ENCODE measurements around the gene AHSP.

Gene AHSP

DNA sequence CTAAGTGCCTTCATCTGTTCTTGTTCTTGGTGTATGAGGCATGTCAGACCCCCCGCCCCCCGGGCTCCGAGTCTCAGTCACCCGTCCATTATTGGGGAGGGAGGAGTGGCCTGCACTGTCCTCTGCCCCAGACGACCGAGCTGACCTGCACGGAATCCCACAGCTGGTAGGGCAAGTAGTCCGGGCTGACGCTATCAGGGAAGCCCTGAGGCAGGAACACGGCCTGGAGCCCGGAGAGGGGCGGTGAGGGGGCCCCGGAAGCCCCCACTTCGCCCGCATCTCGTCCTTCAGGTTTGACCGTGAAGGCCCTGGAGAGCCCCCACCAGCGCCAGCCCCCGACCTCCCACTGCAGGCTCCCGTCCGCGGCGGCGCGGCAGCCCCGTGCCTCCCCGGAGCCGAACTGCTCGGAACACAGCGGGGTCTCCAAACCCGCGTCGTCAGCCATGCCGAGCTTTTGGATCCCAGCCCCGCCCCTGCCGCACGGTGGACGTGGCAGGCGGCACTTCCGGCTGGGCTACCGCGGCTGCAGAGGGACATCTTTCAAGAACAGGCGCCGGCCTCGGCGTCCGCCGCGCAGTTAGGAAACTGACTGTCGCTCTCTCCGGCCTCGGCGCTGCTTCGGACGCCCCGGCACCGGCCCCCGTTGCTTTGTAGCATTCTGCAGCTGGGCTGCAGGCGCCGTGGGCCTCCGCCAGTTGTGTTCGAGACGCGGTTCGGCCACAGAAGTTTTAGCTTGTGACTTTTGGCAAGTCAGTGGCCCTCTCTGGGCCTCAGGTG, 19.6 kb upstream of the AHSP start, which contains the start of gene RUSF1 (continued):
- TF ChIP-seq SALL2 (tag by site-specific recombination; IDR thresholded peaks at IDR 0.05; ENCODE audit: borderline replicate concordance): no peak
- peak; percentile 96 for TF ChIP-seq ZXDB (tag by site-specific recombination; IDR thresholded peaks at IDR 0.05)
- no peak; the same call in 1 of the 2 replicates for TF ChIP-seq ZBTB7A (tag by site-specific recombination; IDR thresholded peaks at IDR 0.05; ENCODE audit: low read depth)
- TF ChIP-seq ZNF670 (tag by site-specific recombination; IDR thresholded peaks at IDR 0.05; ENCODE audit: low read depth): no peak
- no peak for TF ChIP-seq HOXC10 (CRISPR knock-in tag; IDR thresholded peaks at IDR 0.05)
- no peak for TF ChIP-seq ZNF677 (tag by site-specific recombination; IDR thresholded peaks at IDR 0.05)
- TF ChIP-seq ZNF785 (tag by site-specific recombination; IDR thresholded peaks at IDR 0.05): no peak
- TF ChIP-seq ZNF37A (tag by site-specific recombination; IDR thresholded peaks at IDR 0.05): no peak
- no peak for TF ChIP-seq ZNF529 (tag by site-specific recombination; IDR thresholded peaks at IDR 0.05; ENCODE audit: insufficient replicate concordance)
- no peak for TF ChIP-seq ZNF133 (tag by site-specific recombination; IDR thresholded peaks at IDR 0.05)
- no peak for TF ChIP-seq HOXA7 (CRISPR knock-in tag; IDR thresholded peaks at IDR 0.05; ENCODE audit: borderline replicate concordance)
- TF ChIP-seq, protein P1, sequence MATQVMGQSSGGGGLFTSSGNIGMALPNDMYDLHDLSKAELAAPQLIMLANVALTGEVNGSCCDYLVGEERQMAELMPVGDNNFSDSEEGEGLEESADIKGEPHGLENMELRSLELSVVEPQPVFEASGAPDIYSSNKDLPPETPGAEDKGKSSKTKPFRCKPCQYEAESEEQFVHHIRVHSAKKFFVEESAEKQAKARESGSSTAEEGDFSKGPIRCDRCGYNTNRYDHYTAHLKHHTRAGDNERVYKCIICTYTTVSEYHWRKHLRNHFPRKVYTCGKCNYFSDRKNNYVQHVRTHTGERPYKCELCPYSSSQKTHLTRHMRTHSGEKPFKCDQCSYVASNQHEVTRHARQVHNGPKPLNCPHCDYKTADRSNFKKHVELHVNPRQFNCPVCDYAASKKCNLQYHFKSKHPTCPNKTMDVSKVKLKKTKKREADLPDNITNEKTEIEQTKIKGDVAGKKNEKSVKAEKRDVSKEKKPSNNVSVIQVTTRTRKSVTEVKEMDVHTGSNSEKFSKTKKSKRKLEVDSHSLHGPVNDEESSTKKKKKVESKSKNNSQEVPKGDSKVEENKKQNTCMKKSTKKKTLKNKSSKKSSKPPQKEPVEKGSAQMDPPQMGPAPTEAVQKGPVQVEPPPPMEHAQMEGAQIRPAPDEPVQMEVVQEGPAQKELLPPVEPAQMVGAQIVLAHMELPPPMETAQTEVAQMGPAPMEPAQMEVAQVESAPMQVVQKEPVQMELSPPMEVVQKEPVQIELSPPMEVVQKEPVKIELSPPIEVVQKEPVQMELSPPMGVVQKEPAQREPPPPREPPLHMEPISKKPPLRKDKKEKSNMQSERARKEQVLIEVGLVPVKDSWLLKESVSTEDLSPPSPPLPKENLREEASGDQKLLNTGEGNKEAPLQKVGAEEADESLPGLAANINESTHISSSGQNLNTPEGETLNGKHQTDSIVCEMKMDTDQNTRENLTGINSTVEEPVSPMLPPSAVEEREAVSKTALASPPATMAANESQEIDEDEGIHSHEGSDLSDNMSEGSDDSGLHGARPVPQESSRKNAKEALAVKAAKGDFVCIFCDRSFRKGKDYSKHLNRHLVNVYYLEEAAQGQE (tag by site-specific recombination; IDR thresholded peaks at IDR 0.05): no peak
- TF ChIP-seq KLF10 (tag by site-specific recombination; IDR thresholded peaks at IDR 0.05): no peak; the same call in none of the 2 replicates
- no peak for TF ChIP-seq ZNF624 (tag by site-specific recombination; IDR thresholded peaks at IDR 0.05)
- peak; percentile 83 for TF ChIP-seq KLF16 (tag by site-specific recombination; IDR thresholded peaks at IDR 0.05)
- no peak for TF ChIP-seq ZNF514 (tag by site-specific recombination; IDR thresholded peaks at IDR 0.05)
- TF ChIP-seq, protein P2, sequence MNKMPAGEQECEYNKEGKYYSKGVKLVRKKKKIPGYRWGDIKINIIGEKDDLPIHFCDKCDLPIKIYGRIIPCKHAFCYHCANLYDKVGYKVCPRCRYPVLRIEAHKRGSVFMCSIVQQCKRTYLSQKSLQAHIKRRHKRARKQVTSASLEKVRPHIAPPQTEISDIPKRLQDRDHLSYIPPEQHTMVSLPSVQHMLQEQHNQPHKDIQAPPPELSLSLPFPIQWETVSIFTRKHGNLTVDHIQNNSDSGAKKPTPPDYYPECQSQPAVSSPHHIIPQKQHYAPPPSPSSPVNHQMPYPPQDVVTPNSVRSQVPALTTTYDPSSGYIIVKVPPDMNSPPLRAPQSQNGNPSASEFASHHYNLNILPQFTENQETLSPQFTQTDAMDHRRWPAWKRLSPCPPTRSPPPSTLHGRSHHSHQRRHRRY (tag by site-specific recombination; IDR thresholded peaks at IDR 0.05): no peak
- no peak for TF ChIP-seq ZNF140 (tag by site-specific recombination; IDR thresholded peaks at IDR 0.05)
- TF ChIP-seq IKZF3 (tag by site-specific recombination; IDR thresholded peaks at IDR 0.05): no peak
- TF ChIP-seq ZSCAN16 (tag by site-specific recombination; IDR thresholded peaks at IDR 0.05): no peak
- TF ChIP-seq, protein P3, sequence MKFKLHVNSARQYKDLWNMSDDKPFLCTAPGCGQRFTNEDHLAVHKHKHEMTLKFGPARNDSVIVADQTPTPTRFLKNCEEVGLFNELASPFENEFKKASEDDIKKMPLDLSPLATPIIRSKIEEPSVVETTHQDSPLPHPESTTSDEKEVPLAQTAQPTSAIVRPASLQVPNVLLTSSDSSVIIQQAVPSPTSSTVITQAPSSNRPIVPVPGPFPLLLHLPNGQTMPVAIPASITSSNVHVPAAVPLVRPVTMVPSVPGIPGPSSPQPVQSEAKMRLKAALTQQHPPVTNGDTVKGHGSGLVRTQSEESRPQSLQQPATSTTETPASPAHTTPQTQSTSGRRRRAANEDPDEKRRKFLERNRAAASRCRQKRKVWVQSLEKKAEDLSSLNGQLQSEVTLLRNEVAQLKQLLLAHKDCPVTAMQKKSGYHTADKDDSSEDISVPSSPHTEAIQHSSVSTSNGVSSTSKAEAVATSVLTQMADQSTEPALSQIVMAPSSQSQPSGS (tag by site-specific recombination; IDR thresholded peaks at IDR 0.05; ENCODE audit: low read depth): no peak
- TF ChIP-seq, protein P4, sequence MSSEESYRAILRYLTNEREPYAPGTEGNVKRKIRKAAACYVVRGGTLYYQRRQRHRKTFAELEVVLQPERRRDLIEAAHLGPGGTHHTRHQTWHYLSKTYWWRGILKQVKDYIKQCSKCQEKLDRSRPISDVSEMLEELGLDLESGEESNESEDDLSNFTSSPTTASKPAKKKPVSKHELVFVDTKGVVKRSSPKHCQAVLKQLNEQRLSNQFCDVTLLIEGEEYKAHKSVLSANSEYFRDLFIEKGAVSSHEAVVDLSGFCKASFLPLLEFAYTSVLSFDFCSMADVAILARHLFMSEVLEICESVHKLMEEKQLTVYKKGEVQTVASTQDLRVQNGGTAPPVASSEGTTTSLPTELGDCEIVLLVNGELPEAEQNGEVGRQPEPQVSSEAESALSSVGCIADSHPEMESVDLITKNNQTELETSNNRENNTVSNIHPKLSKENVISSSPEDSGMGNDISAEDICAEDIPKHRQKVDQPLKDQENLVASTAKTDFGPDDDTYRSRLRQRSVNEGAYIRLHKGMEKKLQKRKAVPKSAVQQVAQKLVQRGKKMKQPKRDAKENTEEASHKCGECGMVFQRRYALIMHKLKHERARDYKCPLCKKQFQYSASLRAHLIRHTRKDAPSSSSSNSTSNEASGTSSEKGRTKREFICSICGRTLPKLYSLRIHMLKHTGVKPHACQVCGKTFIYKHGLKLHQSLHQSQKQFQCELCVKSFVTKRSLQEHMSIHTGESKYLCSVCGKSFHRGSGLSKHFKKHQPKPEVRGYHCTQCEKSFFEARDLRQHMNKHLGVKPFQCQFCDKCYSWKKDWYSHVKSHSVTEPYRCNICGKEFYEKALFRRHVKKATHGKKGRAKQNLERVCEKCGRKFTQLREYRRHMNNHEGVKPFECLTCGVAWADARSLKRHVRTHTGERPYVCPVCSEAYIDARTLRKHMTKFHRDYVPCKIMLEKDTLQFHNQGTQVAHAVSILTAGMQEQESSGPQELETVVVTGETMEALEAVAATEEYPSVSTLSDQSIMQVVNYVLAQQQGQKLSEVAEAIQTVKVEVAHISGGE (tag by site-specific recombination; conservative IDR thresholded peaks at IDR 0.05; ENCODE audit: low read depth): peak; percentile 89
- TF ChIP-seq, protein P5, sequence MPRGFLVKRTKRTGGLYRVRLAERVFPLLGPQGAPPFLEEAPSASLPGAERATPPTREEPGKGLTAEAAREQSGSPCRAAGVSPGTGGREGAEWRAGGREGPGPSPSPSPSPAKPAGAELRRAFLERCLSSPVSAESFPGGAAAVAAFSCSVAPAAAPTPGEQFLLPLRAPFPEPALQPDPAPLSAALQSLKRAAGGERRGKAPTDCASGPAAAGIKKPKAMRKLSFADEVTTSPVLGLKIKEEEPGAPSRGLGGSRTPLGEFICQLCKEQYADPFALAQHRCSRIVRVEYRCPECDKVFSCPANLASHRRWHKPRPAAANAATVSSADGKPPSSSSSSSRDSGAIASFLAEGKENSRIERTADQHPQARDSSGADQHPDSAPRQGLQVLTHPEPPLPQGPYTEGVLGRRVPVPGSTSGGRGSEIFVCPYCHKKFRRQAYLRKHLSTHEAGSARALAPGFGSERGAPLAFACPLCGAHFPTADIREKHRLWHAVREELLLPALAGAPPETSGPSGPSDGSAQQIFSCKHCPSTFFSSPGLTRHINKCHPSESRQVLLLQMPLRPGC (tag by site-specific recombination; IDR thresholded peaks at IDR 0.05): no peak
